GM21381 (cell line): Measurements from ENCODE around the gene RNASEH1.
A peak's percentile ranks its signal among the peaks of the same experiment; 100 is the strongest.

Experiments
- ATAC-seq: cut with Tn5 transposase; IDR thresholded peaks from one replicate; pipeline ENCODE4 v1.9.1; 2021; ENCODE audit warnings: mild to moderate bottlenecking, moderate library complexity; ENCODE audit not compliant: unreplicated experiment

Gene RNASEH1, protein sequence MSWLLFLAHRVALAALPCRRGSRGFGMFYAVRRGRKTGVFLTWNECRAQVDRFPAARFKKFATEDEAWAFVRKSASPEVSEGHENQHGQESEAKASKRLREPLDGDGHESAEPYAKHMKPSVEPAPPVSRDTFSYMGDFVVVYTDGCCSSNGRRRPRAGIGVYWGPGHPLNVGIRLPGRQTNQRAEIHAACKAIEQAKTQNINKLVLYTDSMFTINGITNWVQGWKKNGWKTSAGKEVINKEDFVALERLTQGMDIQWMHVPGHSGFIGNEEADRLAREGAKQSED

DNA sequence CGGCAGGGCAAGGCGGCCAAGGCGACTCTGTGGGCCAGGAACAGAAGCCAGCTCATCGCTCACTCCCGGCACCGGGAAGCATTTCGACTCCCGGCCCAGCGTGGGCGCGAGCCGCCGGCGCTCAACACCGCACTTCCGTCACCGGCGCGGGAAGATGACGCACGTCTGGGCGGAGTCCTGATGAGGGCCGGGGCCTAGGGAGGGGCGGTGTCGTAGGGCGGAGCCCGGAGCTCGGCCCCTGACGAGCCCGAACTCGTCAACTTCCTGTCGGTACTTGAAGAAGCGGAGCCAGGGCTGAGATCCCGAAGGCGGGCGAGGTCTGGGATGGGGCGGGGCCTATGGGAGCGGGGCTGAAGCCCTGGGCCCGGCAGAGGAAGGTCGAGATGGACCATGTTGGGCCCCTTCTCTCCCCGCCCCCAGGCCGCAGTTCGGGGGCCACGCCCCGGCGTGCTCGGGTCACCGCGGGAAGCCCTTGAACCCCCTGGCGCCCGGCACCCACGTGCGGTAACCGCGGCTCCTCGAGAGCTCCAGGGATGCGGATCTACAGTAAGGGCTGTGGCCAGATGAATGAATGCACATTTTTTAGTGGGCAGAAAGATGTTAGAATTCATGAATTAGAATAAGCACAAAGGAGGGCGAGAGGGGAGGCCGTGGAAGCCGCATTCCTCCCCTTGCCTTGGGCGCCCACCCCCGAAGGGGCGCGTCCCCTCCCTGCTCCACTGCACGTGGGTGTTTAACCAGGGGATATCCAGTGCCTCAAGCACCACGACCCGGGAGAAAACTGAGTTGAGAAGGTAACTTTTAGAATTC lies at the start of gene RNASEH1:
Gene RNASEH1 (minus strand): TSS at position 129 of the 810 bp plus-strand sequence. CDS start 73 bp downstream, at position 56.
- peak; percentile 95 for ATAC-seq

DNA sequence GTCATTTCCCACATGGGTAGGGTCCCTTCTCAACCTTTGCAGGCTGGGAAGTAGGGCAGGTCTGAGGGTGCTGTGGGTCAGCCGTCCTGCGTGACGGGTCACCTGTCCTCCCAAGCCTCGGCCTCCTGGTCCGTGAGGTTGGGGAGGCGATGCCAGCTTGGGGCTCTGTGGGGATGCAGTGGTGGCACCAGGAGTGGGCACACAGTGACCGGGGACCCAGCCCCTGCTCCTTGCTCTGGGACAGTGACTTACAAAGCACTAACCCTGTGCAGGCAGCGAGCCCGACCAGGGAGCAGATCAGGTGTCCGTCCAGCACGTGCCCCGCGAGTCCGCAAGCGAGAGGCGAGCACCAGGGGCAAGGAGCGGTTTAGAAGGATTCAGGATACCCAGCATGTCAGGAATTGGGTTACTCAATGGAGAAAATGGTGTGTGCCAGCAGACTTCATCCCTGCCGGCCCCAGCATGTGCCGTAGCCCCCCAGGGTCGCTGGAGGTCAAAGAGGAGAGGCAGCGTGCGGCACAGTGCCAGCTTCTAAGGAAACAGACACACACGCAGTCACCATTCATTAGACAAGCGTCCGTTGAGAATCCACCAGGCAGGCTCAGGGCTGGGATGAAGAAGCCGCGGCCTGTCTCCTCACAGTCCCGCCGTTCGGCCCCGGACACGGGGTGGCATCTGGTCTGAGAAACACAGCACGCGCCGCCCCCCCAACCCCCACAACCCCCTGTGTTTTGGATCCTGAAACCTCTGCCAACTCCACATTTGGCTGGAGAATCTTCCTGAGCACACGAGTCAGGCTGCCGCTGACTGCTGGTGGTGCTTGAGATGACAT lies 48.5 kb upstream of the RNASEH1 start:
- no peak for ATAC-seq

DNA sequence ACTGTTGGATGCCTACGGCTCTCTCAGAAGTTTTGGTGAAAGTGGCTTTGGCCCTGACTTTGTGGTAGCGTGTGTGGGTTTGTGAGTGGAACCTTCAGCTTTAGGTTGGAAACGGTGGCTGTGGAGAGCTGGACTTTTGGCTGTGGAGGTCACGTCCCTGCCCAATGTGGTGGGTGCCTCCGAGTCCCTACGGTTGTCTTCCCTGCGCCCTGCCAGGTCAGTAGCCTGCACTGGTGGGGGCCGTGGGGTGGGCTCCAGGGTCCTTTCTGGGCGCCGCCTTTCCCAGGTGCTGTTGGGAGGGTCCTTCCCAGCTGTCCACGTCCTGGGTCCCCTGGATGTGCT lies 47.9 kb upstream of the RNASEH1 start:
- ATAC-seq = no peak

DNA sequence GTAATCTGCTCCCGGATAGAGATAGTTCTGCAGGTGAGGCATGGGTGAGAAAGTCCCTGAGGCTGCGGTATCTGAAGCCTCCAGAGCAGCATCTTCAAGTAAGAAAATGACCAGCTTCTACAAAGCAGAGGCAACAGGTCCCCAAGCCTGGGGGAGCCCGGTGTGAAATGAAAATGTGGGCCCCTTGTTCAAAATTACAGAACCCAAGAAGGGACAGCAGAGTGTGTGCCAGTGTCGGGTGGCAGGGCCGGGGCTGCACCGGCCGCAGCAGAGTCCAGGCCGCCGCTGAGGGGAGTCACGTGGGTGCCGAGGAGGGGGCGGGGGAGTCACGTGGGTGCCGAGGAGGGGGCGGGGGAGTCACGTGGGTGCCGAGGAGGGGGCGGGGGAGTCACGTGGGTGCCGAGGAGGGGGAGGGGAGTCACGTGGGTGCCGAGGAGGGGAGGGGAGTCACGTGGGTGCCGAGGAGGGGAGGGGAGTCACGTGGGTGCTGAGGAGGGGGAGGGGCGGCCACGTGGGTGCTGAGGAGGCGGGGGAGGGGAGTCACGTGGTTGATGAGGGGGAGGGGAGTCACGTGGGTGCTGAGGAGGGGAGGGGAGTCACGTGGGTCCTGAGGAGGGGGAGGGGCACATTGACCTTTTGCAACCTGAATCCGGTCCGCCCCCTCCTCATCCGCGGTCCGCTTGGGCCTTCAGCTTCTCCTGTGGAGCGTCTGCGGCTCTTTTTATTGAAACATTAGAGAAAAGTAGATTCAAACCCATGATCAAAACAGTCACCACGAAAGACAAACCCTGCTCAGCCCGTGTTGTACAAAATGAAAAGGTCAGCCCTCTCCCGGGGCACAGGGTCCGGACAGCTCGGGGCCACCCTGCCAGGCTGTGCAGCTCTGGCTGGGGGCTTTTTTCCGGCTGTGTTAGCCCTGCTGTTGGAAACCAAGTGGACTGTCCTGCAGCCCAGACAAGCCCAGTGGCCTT lies 47.1 kb upstream of the RNASEH1 start:
- no peak for ATAC-seq

DNA sequence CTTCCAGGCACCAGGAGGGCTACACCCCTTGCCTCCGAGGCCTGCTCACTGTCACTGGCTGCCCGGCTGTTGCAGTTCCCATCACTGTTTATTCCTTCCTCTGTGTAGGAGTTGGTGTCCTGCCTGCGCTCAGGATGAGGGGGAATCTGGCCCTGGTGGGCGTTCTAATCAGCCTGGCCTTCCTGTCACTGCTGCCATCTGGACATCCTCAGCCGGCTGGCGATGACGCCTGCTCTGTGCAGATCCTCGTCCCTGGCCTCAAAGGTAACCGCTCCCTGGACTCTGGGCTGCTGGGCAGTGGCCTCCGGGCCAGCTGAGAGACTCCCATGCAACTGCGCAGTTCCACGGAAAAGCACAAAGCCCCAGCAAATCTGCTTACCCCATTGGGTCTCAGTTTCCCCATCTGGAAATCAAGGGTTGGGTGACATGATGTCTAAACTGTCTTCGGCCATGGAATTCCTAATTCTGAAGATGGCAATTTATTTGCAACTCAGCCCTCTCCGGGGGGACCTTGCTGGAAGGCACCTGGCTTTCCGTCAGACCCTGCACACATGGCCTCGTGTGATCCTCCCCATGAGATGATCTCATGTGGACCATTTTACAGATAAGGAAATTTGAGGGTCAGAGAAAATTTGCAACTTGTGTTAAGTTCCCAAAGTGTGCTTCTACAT lies 46.2 kb upstream of the RNASEH1 start:
- ATAC-seq = no peak

DNA sequence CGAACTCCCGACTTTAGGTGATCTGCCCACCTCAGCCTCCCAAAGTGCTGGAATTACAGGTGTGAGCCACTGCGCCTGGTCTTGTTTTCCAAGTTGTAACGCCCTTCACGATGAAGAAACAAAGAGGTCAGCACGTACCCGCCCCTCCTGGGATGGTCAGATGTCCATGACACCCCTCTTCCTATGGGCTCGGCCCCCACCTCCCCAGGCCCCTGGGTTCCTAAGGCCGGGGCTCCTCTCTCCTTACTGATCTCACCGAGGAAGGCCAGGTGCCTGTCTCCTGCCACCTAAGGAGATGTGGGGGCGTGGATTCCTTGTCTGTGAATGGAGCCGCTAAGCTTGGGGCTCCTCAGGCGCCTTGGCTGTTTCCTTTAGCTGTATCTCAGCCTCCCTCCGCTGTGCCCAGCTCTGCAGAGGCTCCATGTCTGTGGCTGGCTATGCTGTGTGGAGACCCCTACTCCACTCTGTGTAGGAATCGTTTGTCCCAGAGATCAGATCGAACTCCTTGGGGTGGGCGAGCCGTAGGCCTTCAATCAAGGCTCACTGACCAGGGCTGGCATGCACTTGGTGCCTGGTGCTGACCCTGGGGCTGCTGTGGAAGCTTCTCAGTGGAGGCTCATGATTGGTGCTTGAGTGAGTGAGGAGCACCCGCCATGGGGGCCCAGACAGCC lies 45.5 kb upstream of the RNASEH1 start:
- no peak for ATAC-seq

DNA sequence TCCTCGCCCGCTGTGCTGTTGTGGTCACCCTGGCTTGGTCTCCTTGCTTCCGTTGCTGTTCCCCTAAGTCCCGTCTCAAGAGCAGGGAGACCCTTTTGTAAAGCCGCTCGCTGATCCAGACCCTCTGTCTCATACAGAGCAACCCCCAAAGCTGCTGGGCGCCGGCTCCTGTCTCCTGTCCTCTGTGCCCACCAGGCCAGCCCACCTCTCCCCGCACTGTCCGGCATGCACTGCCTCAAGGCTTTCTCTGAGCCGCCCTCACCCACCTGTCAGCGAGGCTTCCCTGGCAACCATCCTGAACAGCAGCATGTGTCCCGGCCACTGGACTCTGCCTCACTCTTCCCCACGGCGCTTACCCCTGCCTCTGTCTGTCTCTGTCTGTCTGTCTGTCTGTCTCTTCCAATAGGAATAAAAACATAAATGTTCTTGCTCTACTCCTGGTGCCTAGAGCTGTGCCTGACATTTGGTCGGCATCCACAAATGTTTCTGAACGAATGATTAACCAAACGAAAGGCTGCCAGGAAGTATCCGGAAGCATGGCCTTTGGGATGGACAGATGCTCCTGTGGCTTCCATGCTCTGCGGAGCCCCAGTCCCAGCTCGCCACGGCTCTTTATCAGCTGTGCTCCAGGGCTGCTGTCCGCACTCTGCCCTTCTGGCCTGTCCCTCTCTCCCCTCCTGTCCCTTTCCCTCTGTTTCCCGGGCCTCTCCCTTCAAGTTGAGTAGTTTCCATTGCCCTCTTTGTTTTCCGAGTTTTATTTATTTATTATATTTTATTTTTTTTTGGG lies 44.6 kb upstream of the RNASEH1 start:
- no peak for ATAC-seq

DNA sequence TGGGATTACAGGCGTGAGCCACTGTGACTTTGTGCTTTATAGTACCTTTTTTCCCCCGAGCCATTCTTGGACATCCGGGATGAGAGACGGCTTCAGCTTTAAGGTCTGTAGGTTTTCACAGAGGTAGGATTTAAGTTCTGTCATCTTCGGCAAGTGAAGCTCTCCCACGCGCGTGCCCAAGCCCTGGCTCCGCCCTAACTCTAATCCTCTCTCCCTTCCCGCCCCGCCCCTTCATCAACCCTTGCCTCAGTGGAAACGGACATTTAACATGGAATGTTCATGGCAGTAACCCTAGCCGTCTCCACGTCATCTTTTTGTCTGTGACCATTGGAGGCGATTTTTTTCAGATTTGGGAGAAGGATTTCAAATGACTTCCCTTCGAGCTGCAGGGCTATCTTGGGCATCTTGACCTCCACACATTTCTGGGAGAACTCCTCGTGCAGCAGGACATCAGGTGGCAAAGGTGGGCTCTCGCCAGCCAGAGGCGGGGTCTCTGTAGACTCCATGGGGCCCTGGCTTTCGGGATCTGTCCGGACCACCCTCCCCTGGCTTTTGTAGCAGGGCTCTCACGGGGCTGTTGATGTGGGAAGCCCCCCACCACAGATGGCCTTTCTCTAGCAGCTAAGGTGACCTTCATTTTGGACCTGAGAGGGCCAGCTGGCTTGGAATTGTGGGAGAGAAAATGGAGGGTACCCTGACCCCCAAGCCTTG lies 43.6 kb upstream of the RNASEH1 start:
- ATAC-seq = no peak

DNA sequence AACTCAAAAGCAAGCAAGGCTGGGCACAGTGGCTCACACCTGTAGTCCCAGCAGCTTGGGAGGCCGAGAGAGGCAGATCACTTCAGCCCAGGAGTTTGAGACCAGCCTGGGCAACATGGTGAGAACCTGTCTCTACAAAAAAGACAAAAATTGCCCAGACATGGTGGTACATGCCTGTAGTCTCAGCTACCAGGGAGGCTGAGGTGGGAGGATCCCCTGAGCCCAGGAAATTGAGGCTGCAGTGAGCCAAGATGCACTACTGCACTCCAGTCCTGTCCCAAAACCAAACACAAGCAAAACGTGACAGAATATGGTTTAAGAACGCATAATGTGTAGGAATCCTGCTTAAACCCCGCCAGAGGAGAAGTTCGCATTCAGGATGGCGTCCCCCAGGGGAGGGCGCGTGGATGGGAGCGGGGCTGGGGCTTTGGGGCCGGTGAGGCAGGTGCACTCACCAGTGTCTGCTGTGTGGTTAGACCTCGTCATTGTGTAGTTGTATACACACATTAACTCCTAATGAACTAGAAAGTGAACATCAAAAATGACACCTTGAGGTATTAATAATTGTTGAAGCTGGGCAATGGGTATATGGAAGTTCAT lies 42.2 kb upstream of the RNASEH1 start:
- ATAC-seq = no peak

DNA sequence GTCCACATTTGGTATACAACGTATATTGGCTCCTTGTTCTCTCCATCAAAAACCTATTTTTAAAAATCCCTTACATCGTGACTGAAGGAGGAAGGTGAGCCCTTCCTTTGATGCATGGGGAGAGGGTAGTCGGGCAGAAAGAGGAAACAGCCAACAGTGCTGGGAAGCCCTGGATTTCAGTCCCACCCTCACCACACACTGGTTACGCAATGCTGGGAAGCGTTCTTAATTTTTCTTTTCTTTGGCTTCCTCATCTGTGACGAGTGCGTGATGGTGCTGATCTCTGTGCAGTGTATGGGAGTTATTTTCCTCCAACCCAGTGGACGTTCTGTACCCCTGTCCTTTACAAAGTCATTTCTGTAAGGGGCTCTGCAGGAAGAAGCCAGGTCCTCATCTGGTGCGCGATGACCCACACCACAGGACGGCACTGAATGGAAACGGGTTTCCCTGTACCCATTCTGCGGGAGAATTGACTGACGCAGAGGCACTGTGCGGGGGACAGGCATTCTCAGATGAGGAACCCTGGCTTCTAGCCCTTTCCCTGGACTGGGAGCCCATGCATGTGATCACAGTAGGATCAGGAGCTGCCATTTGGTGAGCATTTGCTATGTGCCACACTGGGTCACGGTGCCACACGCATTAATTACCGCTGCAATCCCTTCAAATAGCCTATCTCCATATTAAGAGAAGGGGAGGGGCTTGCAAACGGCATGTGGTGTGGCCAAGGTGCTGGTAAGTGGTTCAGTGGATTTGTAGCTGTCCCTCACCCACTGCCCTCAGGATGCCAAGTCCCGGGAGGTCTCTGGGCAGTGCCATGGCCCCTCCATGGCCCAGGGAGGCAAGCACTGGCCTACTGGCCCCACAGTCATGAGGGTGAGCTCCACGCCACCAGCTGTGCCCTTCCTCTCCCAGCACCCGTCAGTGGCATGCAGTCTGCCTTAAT lies 41.0 kb upstream of the RNASEH1 start:
- ATAC-seq = no peak

DNA sequence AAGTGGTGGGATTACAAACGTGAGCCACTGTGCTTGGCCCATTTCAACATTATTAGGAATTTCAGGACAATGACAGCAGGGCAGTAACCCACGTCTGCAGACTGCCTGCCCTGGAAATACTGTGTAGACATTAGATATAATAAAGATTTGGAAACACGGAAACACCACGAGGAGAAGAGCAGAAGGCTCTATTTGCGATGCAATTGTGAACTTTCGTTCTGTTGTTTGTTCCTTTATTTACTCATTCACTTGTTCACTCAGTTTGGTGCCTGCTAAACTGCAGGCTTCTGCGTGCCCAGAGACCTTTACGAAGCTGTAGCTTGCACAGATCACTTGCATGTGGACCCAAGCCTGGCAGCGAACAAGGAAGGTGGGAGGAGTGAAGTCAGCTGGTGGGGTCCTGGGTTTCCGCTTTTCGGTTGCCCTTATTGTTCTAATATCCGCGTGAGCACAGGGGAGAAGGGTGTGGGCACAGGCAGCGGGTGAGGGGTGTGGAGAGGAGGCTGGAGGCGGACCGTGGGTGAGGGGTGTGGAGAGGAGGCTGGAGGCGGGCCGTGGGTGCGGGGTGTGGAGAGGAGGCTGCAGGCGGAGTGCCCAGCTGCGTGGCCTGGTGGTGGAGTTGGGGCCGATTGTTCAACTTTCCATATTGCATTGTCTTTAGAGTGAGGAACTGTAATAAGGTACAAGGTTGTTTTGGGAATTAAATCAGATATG lies 40.2 kb upstream of the RNASEH1 start:
- no peak for ATAC-seq

DNA sequence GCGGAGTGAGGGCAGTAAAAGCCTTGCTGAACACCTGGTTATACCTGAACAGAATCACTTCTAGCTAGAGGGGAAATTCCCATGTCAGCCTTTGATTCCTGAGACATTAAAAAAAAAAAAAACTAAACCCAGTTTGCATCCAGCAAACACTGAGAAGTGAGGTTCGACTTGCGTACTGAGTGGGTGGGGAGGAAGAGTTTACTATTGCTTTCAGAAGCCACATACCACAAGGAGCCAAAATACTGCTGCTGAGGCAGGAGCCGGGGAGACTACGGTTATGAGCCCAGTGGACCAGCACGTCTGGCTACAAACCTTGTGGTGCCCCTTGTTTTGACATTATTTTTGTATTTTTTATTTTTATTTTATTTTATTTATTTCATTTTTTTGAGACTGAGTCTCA lies 39.4 kb upstream of the RNASEH1 start:
- no peak for ATAC-seq

DNA sequence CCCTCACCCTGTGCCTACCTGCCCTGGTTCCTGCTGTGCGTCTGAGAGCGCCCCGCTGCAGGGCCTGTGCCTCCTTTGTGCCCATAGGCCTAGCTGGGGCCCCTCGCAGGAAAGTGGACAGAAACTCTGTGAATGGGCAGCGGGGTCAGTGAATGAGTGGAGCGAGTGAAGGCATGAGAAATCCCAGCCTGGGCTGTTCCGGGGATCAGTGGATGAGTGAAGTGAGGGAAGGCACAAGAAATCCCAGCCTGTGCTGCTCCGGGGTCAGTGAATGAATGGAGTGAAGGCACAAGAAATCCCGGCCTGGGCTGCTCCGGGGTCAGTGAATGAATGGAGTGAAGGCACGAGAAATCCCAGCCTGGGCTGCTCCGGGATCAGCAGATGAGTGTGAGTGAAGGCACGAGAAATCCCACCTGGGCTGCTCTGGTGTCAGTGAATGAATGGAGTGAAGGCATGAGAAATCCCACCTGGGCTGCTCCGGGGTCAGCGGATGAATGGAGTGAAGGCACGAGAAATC lies 38.8 kb upstream of the RNASEH1 start:
- no peak for ATAC-seq

DNA sequence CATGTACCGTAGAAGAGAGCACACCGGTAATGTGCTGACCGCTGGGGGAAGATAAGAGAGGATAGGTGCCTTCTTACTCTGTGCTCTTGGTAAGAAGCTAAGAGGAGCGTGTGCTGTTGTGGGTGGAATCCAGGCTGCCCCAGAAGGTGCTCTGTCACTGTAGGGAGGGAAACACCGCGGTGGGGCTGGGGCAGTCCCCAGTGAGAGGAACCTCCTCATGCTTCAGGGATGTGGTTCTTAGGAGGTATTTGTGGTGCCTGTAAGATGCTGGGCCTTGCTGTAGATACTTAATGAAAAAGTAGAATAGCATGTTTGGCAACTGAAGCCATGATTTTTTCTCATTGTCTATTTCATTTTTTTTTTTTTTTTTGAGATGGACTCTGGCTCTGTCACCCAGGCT lies 37.9 kb upstream of the RNASEH1 start:
- peak; percentile 80 for ATAC-seq

DNA sequence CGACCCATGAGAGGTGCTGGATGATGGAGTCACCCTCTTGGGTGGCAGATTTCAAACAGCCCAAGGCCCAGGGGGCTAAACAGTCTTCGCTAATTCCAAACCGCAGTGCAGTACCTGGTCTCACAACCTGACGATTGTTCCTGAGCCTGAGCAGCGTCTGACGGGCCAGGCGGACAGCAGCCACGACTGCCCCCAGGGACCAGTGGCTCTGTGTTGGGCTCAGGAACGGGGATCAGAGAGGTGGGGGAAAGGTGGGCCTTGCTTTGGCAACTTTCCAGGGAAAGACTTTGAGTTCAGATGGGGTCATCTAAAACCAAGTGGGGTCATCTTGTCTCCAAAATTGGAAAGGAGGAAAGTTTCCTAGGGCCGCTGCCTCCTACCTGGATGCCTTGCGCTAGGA lies 37.3 kb upstream of the RNASEH1 start:
- ATAC-seq = no peak
